A549 (cell line): ENCODE data around the gene TNFSF15. TPM values are rescaled to one million over a fixed set of nuclear protein-coding genes. Genes with fewer than 3 reads are reported as not detected.

Experiments used
- ATAC-seq, 2 experiments: fragments of 200-7000 bp in 1 of 2; fragments of >200 bp in 1 of 2; cut with Nextera tagmentation in 1 of 2; cut with Tn5 transposase in 1 of 2; 3 replicates each; pipeline versions ENCODE4 v1.8.0 to v1.9.1; 2018 to 2020; ENCODE audit warnings: mild to moderate bottlenecking in 1 of 2, moderate library complexity in 1 of 2
- CTCF ChIA-PET: fragments of 300-600 bp; sonication (Branson Sonifier 250); formaldehyde crosslinking; extraction: SDS; loops from one replicate; lab custom pipeline; 2021; ENCODE audit warnings: antibody characterized with exemption, inconsistent platforms; lab: Yijun Ruan, JAX
- POLR2A ChIA-PET: fragments of 350-600 bp; formaldehyde crosslinking; extraction: SDS; loops from one replicate; lab custom pipeline; 2021; ENCODE audit warnings: antibody characterized with exemption, inconsistent platforms; lab: Yijun Ruan, JAX
- DNase-seq, 2 experiments: peaks; one replicate each; pipeline versions ENCODE4 v3.0.0 to v3.0.0-alpha.2; 2011 to 2016; ENCODE audit warnings: low read depth in 1 of 2, low spot score in 1 of 2
- FAIRE-seq: peaks from 2 replicates; lab custom pipeline; 2011; peaks lifted over from hg19 to GRCh38; lab: Jason Lieb, UNC
- H3K27ac ChIP-seq, 2 experiments: fragments of >200 bp; sonication (Bioruptor Twin); formaldehyde crosslinking; 3 replicates each; pipeline ENCODE4 v1.5.1; 2016 to 2017
- H3K4me1 ChIP-seq: fragments of >200 bp; sonication (Bioruptor Twin); formaldehyde crosslinking; 3 replicates; pipeline ENCODE4 v1.6.1; 2016
- H3K4me2 ChIP-seq: fragments of >200 bp; sonication (Bioruptor Twin); formaldehyde crosslinking; 3 replicates; pipeline ENCODE4 v1.6.1; 2016
- H3K4me3 ChIP-seq: fragments of >200 bp; sonication (Bioruptor Twin); formaldehyde crosslinking; 3 replicates; pipeline ENCODE4 v1.5.1; 2016
- H3K9me3 ChIP-seq: fragments of >200 bp; sonication (Bioruptor Twin); formaldehyde crosslinking; 3 replicates; pipeline ENCODE4 v1.6.1; 2016
- BHLHE40 ChIP-seq: IDR thresholded peaks from 2 replicates; pipeline ENCODE4 v1.6.1; 2012; ENCODE audit warnings: low read depth, low read length, inconsistent platforms
- CBX2 ChIP-seq: fragments of 200-600 bp; sonication (generic); IDR thresholded peaks from 2 replicates; pipeline ENCODE4 v1.6.1; 2016; ENCODE audit warnings: low read depth, mild to moderate bottlenecking, borderline replicate concordance
- CHD2 ChIP-seq: fragments of 150-350 bp; IDR thresholded peaks from 2 replicates; pipeline ENCODE4 v1.6.1; 2014; ENCODE audit warnings: low read length; ENCODE audit not compliant: partially characterized antibody
- EHF ChIP-seq: fragments of 250-450 bp; sonication (Bioruptor Pico); IDR thresholded peaks from 2 replicates; pipeline ENCODE4 v1.5.0; 2020; ENCODE audit warnings: mild to moderate bottlenecking
- ESRRA ChIP-seq: fragments of 150-350 bp; IDR thresholded peaks from 2 replicates; pipeline ENCODE4 v1.6.1; 2014; ENCODE audit warnings: mild to moderate bottlenecking, low read length, borderline replicate concordance
- HEYL ChIP-seq: fragments of 250-450 bp; sonication (Bioruptor Pico); IDR thresholded peaks from 2 replicates; pipeline ENCODE4 v1.8.0; 2021; ENCODE audit warnings: mild to moderate bottlenecking, moderate library complexity
- HOXB5 ChIP-seq: fragments of 250-450 bp; sonication (Bioruptor Pico); IDR thresholded peaks from 2 replicates; pipeline ENCODE4 v1.5.0; 2020; ENCODE audit warnings: mild to moderate bottlenecking, moderate library complexity
- JUN ChIP-seq, 2 experiments: fragments of >200 bp; sonication (Bioruptor Twin); formaldehyde crosslinking; IDR thresholded peaks; 2 replicates in 1 of 2; 3 replicates in 1 of 2; pipeline ENCODE4 v1.6.1; 2016 to 2017
- MYC ChIP-seq: IDR thresholded peaks from 2 replicates; pipeline ENCODE4 v1.6.1; 2012; ENCODE audit warnings: mild to moderate bottlenecking, inconsistent platforms, low read length, improper control_type of control experiment, borderline replicate concordance
- NFE2L2 ChIP-seq: fragments of 150-350 bp; conservative IDR thresholded peaks from 2 replicates; pipeline ENCODE4 v1.6.1; 2014; ENCODE audit warnings: low read length
- PHF8 ChIP-seq: fragments of 200-600 bp; sonication (generic); IDR thresholded peaks from 2 replicates; pipeline ENCODE4 v1.6.1; 2016; ENCODE audit warnings: low read depth, mild to moderate bottlenecking, antibody characterized with exemption, moderate library complexity, borderline replicate concordance
- POLR2AphosphoS2 ChIP-seq: conservative IDR thresholded peaks from 2 replicates; pipeline ENCODE4 v1.6.1; 2012; ENCODE audit warnings: low read length, improper control_type of control experiment, inconsistent platforms
- RARB ChIP-seq: fragments of 250-450 bp; sonication (Bioruptor Pico); IDR thresholded peaks from 2 replicates; pipeline ENCODE4 v1.8.0; 2021; ENCODE audit warnings: mild to moderate bottlenecking, moderate library complexity
- RCOR1 ChIP-seq: fragments of 150-350 bp; IDR thresholded peaks from 2 replicates; pipeline ENCODE4 v1.6.1; 2014; ENCODE audit warnings: antibody characterized with exemption, low read length, low read depth
- RFX5 ChIP-seq: fragments of 450-650 bp; IDR thresholded peaks from 2 replicates; pipeline ENCODE4 v1.7.1; 2014; ENCODE audit warnings: antibody characterized with exemption, mild to moderate bottlenecking, moderate library complexity
- RNF2 ChIP-seq: fragments of 200-600 bp; sonication (generic); IDR thresholded peaks from 2 replicates; pipeline ENCODE4 v1.6.1; 2016; ENCODE audit warnings: low read depth, mild to moderate bottlenecking, antibody characterized with exemption, moderate library complexity, borderline replicate concordance
- SMC3 ChIP-seq: fragments of >200 bp; sonication (Bioruptor Twin); formaldehyde crosslinking; IDR thresholded peaks from 3 replicates; pipeline ENCODE4 v1.6.1; 2018; ENCODE audit warnings: inconsistent platforms
- SREBF2 ChIP-seq: fragments of 450-650 bp; IDR thresholded peaks from 2 replicates; pipeline ENCODE4 v1.6.1; 2014; ENCODE audit warnings: mild to moderate bottlenecking, moderate library complexity
- ZC3H11A ChIP-seq: fragments of 450-650 bp; IDR thresholded peaks from 2 replicates; pipeline ENCODE4 v1.6.1; 2014; ENCODE audit warnings: antibody characterized with exemption, mild to moderate bottlenecking
- ZNF302 ChIP-seq: fragments of 250-450 bp; sonication (Bioruptor Pico); IDR thresholded peaks from 2 replicates; pipeline ENCODE4 v1.9.0; 2021; ENCODE audit warnings: inconsistent platforms, mild to moderate bottlenecking, moderate library complexity
- ZSCAN20 ChIP-seq: fragments of 250-450 bp; sonication (Bioruptor Pico); IDR thresholded peaks from 2 replicates; pipeline ENCODE4 v1.8.0; 2022; ENCODE audit warnings: mild to moderate bottlenecking, moderate library complexity
- WGBS: methylation state at CpG from one replicate; pipeline ENCODE4 v1.1.6; 2017; ENCODE audit errors: missing lambda C conversion rate; 5-methylcytosine and 5-hydroxymethylcytosine counted together
- polyA plus RNA-seq, 4 experiments: library from polyadenylated mRNA; depleted of rRNA in 3 of 4; stranded (reverse); fragments of >200 nt; fragmentation: RNase III in 1 of 4; extraction: RNeasy Plus Mini Kit Qiagen cat#74134 plus additional on column Dnase treatment in 1 of 4; gene quantifications; 2 replicates in 3 of 4; 3 replicates in 1 of 4; pipeline ENCODE4 v1.2.3, GENCODE V29; 2011 to 2017
- TF ChIP-seq, protein P1 (sequence below): fragments of 150-350 bp; IDR thresholded peaks from 2 replicates; pipeline ENCODE4 v1.6.1; 2014; ENCODE audit warnings: low read depth, mild to moderate bottlenecking, low read length
- TF ChIP-seq, protein P2 (sequence below): IDR thresholded peaks from 2 replicates; pipeline ENCODE4 v1.6.1; 2012
- TF ChIP-seq, protein P3 (sequence below): fragments of 450-650 bp; IDR thresholded peaks from 2 replicates; pipeline ENCODE4 v1.6.1; 2014; ENCODE audit warnings: antibody characterized with exemption
- TF ChIP-seq, protein P4 (sequence below): fragments of >200 bp; sonication (Bioruptor Twin); formaldehyde crosslinking; IDR thresholded peaks from 3 replicates; pipeline ENCODE4 v1.5.1; 2016
- TF ChIP-seq, protein P5 (sequence below): fragments of >200 bp; sonication (Bioruptor Twin); formaldehyde crosslinking; IDR thresholded peaks from 3 replicates; pipeline ENCODE4 v1.6.1; 2016

Gene TNFSF15
- polyA plus RNA-seq, 2 of the 4 experiments (the other 2 are of a cell fraction) = 2.8 to 5.6 TPM

DNA sequence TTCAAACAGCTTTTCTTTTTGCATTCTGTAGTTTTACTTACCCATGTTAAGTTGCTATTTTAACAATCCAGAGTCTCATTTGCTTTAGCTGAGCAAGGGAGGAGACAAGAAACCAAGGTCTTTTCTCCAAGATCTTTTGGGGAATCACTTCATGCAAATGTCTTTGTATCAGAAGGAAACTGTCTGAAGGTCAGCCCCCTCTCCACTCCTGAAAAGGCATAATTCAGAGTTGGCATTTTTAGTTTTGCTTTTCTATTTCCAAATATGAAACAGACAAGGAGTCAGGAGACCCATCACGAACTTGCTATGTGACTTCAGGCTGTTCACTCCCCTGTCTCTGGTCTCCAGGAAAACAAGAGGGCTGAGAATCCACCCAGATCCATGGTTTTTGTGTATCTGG lies 12.3 kb upstream of the TNFSF15 start:
- Histone ChIP-seq H3K4me1 (no peaks in the 10 kb centered on the region), H3K9me3 (no peaks in the 10 kb centered on the region), H3K4me3 (no peak overlapping the region), H3K27ac (no peak overlapping the region), H3K4me2 (no peak overlapping the region)
- CTCF ChIA-PET = interaction anchor here (1.1 kb wide), 1 partner anchor 48 kb away, joined by 3 read pairs; no protein-coding TSS in a partner anchor
- POLR2A ChIA-PET = no interaction called here
- ATAC-seq = no peak
- FAIRE-seq = no peak
- DNase-seq = no peak
- TF ChIP-seq RCOR1 = no peak
- TF ChIP-seq CBX2 = no peak
- TF ChIP-seq HOXB5 (CRISPR knock-in tag) = no peak
- TF ChIP-seq ZSCAN20 = no peak
- TF ChIP-seq, protein P1, sequence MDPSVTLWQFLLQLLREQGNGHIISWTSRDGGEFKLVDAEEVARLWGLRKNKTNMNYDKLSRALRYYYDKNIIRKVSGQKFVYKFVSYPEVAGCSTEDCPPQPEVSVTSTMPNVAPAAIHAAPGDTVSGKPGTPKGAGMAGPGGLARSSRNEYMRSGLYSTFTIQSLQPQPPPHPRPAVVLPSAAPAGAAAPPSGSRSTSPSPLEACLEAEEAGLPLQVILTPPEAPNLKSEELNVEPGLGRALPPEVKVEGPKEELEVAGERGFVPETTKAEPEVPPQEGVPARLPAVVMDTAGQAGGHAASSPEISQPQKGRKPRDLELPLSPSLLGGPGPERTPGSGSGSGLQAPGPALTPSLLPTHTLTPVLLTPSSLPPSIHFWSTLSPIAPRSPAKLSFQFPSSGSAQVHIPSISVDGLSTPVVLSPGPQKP = no peak
- TF ChIP-seq JUN (IDR thresholded peaks at IDR 0.05) = no peak
- TF ChIP-seq CHD2 = no peak
- no peak for TF ChIP-seq MYC
- TF ChIP-seq EHF = no peak
- TF ChIP-seq, protein P2, sequence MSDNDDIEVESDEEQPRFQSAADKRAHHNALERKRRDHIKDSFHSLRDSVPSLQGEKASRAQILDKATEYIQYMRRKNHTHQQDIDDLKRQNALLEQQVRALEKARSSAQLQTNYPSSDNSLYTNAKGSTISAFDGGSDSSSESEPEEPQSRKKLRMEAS = no peak
- TF ChIP-seq, protein P3, sequence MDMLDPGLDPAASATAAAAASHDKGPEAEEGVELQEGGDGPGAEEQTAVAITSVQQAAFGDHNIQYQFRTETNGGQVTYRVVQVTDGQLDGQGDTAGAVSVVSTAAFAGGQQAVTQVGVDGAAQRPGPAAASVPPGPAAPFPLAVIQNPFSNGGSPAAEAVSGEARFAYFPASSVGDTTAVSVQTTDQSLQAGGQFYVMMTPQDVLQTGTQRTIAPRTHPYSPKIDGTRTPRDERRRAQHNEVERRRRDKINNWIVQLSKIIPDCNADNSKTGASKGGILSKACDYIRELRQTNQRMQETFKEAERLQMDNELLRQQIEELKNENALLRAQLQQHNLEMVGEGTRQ = no peak
- no peak for TF ChIP-seq PHF8
- TF ChIP-seq, protein P4, sequence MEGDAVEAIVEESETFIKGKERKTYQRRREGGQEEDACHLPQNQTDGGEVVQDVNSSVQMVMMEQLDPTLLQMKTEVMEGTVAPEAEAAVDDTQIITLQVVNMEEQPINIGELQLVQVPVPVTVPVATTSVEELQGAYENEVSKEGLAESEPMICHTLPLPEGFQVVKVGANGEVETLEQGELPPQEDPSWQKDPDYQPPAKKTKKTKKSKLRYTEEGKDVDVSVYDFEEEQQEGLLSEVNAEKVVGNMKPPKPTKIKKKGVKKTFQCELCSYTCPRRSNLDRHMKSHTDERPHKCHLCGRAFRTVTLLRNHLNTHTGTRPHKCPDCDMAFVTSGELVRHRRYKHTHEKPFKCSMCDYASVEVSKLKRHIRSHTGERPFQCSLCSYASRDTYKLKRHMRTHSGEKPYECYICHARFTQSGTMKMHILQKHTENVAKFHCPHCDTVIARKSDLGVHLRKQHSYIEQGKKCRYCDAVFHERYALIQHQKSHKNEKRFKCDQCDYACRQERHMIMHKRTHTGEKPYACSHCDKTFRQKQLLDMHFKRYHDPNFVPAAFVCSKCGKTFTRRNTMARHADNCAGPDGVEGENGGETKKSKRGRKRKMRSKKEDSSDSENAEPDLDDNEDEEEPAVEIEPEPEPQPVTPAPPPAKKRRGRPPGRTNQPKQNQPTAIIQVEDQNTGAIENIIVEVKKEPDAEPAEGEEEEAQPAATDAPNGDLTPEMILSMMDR = no peak
- TF ChIP-seq BHLHE40 = no peak
- no peak for TF ChIP-seq HEYL (CRISPR knock-in tag)
- TF ChIP-seq RNF2 = no peak
- WGBS = 68% methylated on average over 1 of the region's 1 CpG

DNA sequence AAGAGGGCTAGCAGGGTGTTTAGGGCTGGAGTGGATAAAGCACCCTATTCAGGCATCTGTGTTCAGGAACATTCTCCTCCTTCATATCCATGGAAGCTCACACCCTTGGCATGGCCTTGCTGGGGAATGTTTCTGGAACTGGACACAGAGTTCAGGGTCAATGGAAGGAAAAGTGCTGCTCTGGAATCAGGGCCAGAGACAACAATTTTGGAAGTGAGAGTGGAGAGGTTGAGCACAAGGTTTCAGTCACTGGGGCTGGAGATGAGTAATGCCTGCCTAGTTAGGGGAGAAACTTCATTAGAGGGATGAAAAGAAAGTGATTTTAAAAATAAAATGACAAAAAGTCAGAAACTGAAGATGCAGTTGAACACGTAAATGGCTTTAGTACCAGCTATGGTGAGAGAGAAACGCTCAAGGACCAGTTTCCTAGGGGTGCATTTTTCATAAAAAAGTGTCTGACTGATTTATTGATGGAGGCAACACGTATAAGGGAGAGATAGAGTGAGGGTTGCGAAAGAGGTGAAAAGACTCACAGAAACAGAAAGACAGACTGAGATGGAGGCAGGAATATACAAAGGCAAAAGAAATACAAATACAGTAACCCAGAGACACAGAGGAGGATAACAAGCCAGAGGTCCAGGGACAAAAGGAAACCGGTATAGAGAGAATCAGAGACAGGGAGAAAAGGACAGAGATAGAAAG lies 8.0 kb upstream of the TNFSF15 start:
- WGBS = 52% methylated on average over 5 of the region's 5 CpGs
- TF ChIP-seq ZNF302 (CRISPR knock-in tag) (no peak), ZC3H11A (no peak), RARB (CRISPR knock-in tag) (no peak), SMC3 (no peak), RFX5 (no peak), PHF8 (no peak), EHF (no peak), SREBF2 (no peak), ESRRA (no peak), POLR2AphosphoS2 (no peak), NFE2L2 (no peak), HEYL (CRISPR knock-in tag) (no peak)
- TF ChIP-seq, protein P5, sequence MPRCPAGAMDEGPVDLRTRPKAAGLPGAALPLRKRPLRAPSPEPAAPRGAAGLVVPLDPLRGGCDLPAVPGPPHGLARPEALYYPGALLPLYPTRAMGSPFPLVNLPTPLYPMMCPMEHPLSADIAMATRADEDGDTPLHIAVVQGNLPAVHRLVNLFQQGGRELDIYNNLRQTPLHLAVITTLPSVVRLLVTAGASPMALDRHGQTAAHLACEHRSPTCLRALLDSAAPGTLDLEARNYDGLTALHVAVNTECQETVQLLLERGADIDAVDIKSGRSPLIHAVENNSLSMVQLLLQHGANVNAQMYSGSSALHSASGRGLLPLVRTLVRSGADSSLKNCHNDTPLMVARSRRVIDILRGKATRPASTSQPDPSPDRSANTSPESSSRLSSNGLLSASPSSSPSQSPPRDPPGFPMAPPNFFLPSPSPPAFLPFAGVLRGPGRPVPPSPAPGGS = no peak
- TF ChIP-seq, protein P4 = no peak
- DNase-seq (no peak), ATAC-seq (no peak), FAIRE-seq (no peak)
- Histone ChIP-seq H3K4me1 (no peaks in the 10 kb centered on the region), H3K4me3 (no peak overlapping the region), H3K9me3 (no peaks in the 10 kb centered on the region), H3K4me2 (no peak overlapping the region), H3K27ac (no peak overlapping the region)
- POLR2A ChIA-PET = no interaction called here
- CTCF ChIA-PET = interaction anchor here (0.7 to 1.6 kb wide), 2 partner anchors 13 to 124 kb away, joined by 3 read pairs; no protein-coding TSS in a partner anchor
